Thyroid gland (tissue), 4 donors: ENCODE measurements around the gene SEMG2. TPM values are rescaled to one million over a fixed set of nuclear protein-coding genes. Genes with fewer than 3 reads are reported as not detected.

Experiments used
- DNase-seq, 2 donors: peaks; one replicate each; pipeline ENCODE4 v3.0.0-alpha.2; 2019
- H3K27ac ChIP-seq, 3 donors: fragments of 200-600 bp; sonication (generic); 1 replicate in 2 of 3; 2 replicates in 1 of 3; pipeline ENCODE4 v1.5.1; 2016 to 2019; ENCODE audit warnings: mild to moderate bottlenecking in 1 of 3, moderate library complexity in 1 of 3
- H3K27me3 ChIP-seq: fragments of 200-600 bp; sonication (generic); one replicate; pipeline ENCODE4 v1.5.1; 2019
- H3K36me3 ChIP-seq, 2 donors: fragments of 200-600 bp; sonication (generic); one replicate each; pipeline ENCODE4 v1.5.1; 2016 to 2019
- H3K4me1 ChIP-seq, 2 donors: fragments of 200-600 bp; sonication (generic); one replicate each; pipeline ENCODE4 v1.5.1; 2017 to 2019
- H3K4me3 ChIP-seq, 3 donors: fragments of 200-600 bp; sonication (generic); replicated peaks in 1 of 3; 1 replicate in 2 of 3; 2 replicates in 1 of 3; pipeline ENCODE4 v1.5.1; 2016; ENCODE audit warnings: mild to moderate bottlenecking in 1 of 3
- H3K9me3 ChIP-seq: fragments of 200-600 bp; sonication (generic); one replicate; pipeline ENCODE4 v1.5.1; 2017
- CTCF ChIP-seq, 6 experiments: fragments of 200-600 bp in 3 of 6; fragments of 450-650 bp in 3 of 6; sonication (generic) in 3 of 6; IDR thresholded peaks; one replicate each; pipeline ENCODE4 v1.5.1; 2016 to 2019; ENCODE audit warnings: antibody characterized with exemption in 6 of 6, mild to moderate bottlenecking in 2 of 6, inconsistent platforms in 1 of 6, moderate library complexity in 1 of 6
- POLR2A ChIP-seq, 2 donors: fragments of 450-650 bp; IDR thresholded peaks; one replicate each; pipeline ENCODE4 v1.6.1; 2017; ENCODE audit warnings: antibody characterized with exemption in 2 of 2, mild to moderate bottlenecking in 2 of 2, moderate library complexity in 1 of 2
- WGBS, 2 donors: methylation state at CpG; one replicate each; pipeline ENCODE4 v1.1.5; 2017; 5-methylcytosine and 5-hydroxymethylcytosine counted together
- intact Hi-C: fragments of 100-400 bp; cut with DNase I; formaldehyde crosslinking; loops from one replicate; pipeline ENCODE4 v1.15.1; 2023
- total RNA-seq, 4 donors: library from RNA; depleted of rRNA; stranded (reverse); fragments of >200 nt; gene quantifications; one replicate each; pipeline ENCODE4 v1.2.3, GENCODE V29; 2016

Gene SEMG2
- total RNA-seq, 4 donors from 2014 or later, result not detected

GRCh38 chr20:45211569-45212474 is 9.4 kb upstream of the SEMG2 start:
- DNase-seq, result no peak
- TF ChIP-seq POLR2A (IDR thresholded peaks at IDR 0.05), result no peak
- no peaks in the 10 kb centered on the region for H3K4me1 ChIP-seq
- no peak overlapping the region for H3K4me3 ChIP-seq
- no peaks in the 10 kb centered on the region for H3K9me3 ChIP-seq
- intact Hi-C loops, result no loop called here
- H3K27me3 ChIP-seq, result no peaks in the 10 kb centered on the region
- no peaks in the 10 kb centered on the region for H3K36me3 ChIP-seq
- no peak overlapping the region for H3K27ac ChIP-seq

- Histone ChIP-seq H3K36me3 (no peaks in the 10 kb centered on the region), H3K4me3 (no peak overlapping the region), H3K27me3 (no peaks in the 10 kb centered on the region), H3K9me3 (no peaks in the 10 kb centered on the region), H3K4me1 (no peaks in the 10 kb centered on the region), H3K27ac (no peak overlapping the region)
- intact Hi-C loops, result no loop called here
- no peak for TF ChIP-seq CTCF (IDR thresholded peaks at IDR 0.05)
- no peak for TF ChIP-seq POLR2A (IDR thresholded peaks at IDR 0.05)
- 85 to 87% methylated on average over 3 of the region's 3 CpGs for WGBS, 2 donors
- no peak for DNase-seq
Measured at GRCh38 chr20:45212836-45213235, 8.3 kb upstream of the SEMG2 start.

- intact Hi-C loops, result no loop called here
- TF ChIP-seq POLR2A (IDR thresholded peaks at IDR 0.05) (no peak), CTCF (IDR thresholded peaks at IDR 0.05) (no peak)
Measured at GRCh38 chr20:45218124-45218523, 3.0 kb upstream of the SEMG2 start.

GRCh38 chr20:45218636-45219035 is 2.5 kb upstream of the SEMG2 start:
- TF ChIP-seq POLR2A (IDR thresholded peaks at IDR 0.05), result no peak
- no peak for TF ChIP-seq CTCF (IDR thresholded peaks at IDR 0.05)
- intact Hi-C loops, result no loop called here
- 87 to 90% methylated on average over 2 of the region's 2 CpGs for WGBS, 2 donors

More at GRCh38 chr20:45218124-45218523, 3.0 kb upstream of the SEMG2 start:
- no peaks in the 10 kb centered on the region for H3K27me3 ChIP-seq
- H3K4me1 ChIP-seq, result no peaks in the 10 kb centered on the region
- no peaks in the 10 kb centered on the region for H3K9me3 ChIP-seq
- DNase-seq, result no peak
- H3K27ac ChIP-seq, result no peak overlapping the region
- H3K4me3 ChIP-seq, result no peak overlapping the region
- WGBS, 2 donors, result 71 to 78% methylated on average over 4 of the region's 4 CpGs
- no peaks in the 10 kb centered on the region for H3K36me3 ChIP-seq

GRCh38 chr20:45223136-45223535 is 2.0 kb downstream of the SEMG2 start:
- Histone ChIP-seq H3K27me3 (no peaks in the 10 kb centered on the region), H3K27ac (no peak overlapping the region), H3K9me3 (no peaks in the 10 kb centered on the region), H3K36me3 (no peaks in the 10 kb centered on the region), H3K4me3 (no peak overlapping the region), H3K4me1 (no peaks in the 10 kb centered on the region)
- intact Hi-C loops, result no loop called here
- no peak for DNase-seq
- no peak for TF ChIP-seq CTCF (IDR thresholded peaks at IDR 0.05)
- TF ChIP-seq POLR2A (IDR thresholded peaks at IDR 0.05), result no peak

More at GRCh38 chr20:45218636-45219035, 2.5 kb upstream of the SEMG2 start:
- H3K36me3 ChIP-seq, result no peaks in the 10 kb centered on the region
- H3K27ac ChIP-seq, result no peak overlapping the region
- H3K27me3 ChIP-seq, result no peaks in the 10 kb centered on the region
- no peaks in the 10 kb centered on the region for H3K4me1 ChIP-seq
- no peak overlapping the region for H3K4me3 ChIP-seq
- H3K9me3 ChIP-seq, result no peaks in the 10 kb centered on the region
- no peak for DNase-seq
